GM21381 (cell line): ENCODE measurements around the gene OBI1.

Experiments used
- ATAC-seq: cut with Tn5 transposase; IDR thresholded peaks from one replicate; pipeline ENCODE4 v1.9.1; 2021; ENCODE audit warnings: mild to moderate bottlenecking, moderate library complexity; ENCODE audit not compliant: unreplicated experiment

Gene OBI1

DNA sequence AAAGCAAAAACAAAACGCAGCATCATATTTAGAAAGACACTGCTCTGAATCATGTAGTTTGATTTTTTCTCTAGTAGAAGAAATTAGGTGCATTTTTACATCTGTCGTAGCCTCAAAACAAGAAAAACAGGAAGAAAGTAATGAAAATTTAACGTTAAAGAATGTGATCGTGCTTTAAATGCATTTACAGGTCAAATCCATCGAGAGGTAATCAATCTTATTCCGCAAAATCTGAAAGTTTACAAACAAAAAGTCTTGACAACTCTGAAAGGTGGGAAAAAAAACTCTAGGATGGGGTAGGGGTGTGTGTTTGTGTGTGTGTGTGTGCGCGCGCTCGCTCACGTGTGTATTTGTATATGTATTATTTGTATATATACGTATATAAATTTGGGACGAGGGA lies 65.8 kb downstream of the OBI1 start:
- ATAC-seq = no peak

DNA sequence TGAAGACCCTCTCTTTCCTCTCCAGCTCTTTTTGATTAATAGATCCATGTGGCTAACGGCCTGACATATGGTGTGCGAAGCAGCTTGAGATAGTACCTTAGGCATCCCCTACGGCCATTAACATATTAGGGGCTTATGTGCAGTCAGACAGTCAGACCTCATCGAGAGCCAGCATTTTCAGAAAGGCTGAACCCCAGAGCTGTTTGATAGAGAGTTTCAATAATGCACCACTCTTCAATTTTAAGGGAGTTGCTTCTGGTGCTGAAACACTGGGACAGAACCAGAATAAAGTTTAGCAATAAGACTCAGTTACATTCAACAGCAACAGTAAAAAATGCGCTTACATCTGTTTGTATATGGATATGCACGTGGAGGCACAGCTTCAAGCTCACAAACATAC lies 66.4 kb downstream of the OBI1 start:
- ATAC-seq = no peak

DNA sequence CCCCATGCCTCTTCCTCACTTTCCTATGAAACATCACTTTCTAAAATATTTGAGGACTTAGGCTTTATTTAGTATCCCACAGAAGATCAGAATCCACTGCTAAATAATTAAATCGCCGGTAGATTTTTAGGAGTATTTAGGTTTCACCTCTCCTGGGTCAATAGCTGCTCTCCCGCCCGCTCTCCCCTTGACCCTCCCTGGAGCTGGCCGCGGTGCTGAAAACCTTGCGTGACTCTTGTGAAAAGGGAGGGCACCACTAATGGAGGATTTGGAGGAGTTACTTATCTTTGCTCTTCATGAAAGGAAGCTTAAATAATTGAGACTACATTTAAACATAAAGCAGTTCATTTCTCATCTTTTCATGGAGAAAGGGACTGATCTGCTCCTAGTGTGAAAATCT lies 69.7 kb downstream of the OBI1 start:
- ATAC-seq = no peak

DNA sequence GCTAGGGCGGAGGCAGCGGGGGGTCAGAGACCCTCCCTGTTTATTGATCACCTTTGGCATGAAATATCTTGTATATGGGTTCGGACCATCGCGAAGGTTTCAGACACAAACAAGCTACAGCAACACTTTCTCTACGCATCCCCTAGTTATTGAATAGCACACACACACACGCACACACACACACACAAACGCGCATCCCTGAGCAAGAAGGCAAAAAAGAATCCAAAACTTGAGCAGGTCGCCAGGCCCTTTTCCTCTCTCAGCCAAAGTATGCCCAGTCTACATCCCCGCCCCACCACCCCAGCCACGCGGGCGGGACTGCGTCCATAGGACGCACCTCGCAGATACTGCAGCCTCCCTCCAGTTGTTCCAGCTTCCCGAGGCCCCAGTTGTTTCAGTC lies 71.6 kb downstream of the OBI1 start:
- ATAC-seq = no peak

DNA sequence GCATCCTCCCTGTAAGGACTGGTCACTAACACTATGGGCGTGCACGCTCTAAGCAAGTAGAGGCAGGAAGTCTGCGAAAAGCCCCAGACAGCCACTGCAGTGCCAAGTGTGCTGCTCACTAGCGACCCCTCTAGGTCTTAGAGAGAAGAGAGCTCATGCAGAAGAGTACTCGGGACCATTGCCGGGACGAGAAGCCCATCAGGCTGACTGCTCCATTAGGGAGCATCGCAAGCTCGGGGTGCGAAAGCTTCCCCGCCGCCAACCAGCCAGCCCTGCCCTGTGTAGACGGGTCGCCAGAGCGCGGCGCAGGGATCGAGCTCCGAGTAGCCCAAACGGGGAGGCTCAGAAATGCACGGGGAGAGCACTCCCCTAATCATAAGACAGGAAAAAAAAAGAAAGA lies 72.2 kb downstream of the OBI1 start:
- no peak for ATAC-seq

DNA sequence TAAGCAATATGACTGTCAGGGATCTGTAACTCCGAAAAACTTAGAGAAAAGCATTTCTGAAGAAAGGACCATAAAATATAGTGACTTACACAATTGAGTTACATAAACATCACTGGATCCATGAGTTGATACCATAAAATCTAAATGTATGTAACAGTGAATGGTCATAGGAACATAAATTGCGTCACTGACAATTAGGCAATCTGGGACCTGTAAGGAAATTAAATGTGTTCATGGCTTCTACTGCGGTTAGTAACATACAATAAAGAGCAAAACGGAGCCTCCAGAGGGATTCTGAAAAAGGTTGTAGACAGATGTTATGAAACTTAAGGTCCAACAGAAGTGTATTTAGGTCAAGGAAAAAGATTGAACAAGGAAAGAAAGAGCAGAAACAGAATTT lies 82.7 kb downstream of the OBI1 start:
- no peak for ATAC-seq

DNA sequence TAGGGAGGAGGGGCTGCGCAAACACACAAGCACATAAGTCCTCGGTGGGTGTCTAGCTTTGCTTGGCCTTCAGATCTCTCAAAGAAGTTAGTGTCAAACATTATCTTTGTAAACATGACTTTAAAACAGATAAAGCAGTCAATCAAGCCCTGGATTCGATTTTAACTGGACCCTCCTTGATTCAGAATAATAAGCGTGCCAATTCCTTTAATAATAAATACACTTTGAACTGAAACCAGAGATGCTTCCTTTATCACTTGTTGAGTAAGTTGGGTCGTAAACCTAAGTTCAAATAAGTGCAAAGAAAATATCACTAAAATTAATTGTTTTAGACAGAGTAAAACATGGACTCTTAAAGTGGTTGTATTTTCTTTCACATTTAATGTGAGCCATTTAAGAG lies 86.5 kb downstream of the OBI1 start:
- ATAC-seq = no peak

DNA sequence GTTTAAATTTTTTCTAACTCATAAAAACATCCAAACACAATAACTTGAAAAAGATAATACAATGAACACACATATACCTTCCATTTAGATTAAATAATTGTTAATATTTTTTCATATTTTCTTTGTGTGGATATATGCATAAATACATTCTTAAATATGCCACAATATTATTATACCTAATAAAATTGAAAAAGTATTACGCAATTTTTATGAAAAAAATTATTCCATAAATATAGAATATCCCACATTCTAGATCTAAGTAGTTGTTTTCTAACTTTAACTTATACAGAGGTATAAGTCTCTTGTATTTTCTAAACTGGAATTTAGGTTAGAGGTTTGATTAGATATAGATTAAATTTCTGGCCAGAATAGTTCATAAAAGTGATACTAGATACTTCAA lies 89.9 kb downstream of the OBI1 start:
- ATAC-seq = no peak

DNA sequence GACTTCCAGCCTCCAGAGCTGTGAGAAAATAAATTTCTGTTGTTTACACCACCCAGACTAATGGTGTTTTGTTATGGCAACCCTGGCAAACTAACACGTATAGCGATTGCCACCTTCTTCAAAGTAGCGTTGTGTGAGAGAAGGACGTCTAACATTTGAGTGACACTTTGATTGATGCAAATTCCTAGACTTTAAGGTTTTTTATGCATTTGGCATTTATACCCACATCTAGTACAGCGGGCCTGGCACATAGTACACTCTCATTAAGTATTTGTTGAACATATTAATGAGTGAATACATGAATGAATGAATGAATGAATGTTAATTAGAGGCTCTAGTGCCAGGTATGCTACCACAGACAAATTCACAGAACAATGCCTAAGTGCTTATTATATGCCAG lies 92.3 kb downstream of the OBI1 start:
- no peak for ATAC-seq
